Measurements from ENCODE around the gene RSU1.

RSU1 gene

DNA sequence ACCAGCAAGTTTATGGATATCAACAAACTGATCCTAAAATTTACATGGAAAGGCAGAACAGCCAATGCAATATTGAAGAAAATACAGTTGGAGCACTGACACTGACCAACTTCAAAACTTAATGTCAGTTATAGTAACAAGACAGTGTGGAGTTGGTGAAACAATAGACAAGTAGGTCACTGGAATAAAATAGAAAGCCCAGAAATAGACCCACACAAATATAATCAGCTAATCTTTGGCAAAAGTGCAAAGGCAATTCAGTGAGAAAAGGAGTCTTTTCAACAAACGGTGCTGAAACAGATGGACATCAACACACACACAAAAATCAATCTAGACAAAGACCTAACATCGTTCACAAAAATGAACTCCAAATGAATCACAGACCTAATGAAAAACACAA, 13.8 kb downstream of the RSU1 start:
- DNase-seq (ENCODE audit: low read depth) = no peak
- TF ChIP-seq, protein P1, sequence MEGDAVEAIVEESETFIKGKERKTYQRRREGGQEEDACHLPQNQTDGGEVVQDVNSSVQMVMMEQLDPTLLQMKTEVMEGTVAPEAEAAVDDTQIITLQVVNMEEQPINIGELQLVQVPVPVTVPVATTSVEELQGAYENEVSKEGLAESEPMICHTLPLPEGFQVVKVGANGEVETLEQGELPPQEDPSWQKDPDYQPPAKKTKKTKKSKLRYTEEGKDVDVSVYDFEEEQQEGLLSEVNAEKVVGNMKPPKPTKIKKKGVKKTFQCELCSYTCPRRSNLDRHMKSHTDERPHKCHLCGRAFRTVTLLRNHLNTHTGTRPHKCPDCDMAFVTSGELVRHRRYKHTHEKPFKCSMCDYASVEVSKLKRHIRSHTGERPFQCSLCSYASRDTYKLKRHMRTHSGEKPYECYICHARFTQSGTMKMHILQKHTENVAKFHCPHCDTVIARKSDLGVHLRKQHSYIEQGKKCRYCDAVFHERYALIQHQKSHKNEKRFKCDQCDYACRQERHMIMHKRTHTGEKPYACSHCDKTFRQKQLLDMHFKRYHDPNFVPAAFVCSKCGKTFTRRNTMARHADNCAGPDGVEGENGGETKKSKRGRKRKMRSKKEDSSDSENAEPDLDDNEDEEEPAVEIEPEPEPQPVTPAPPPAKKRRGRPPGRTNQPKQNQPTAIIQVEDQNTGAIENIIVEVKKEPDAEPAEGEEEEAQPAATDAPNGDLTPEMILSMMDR (conservative IDR thresholded peaks at IDR 0.05; ENCODE audit: control insufficient read depth, insufficient read depth, low read depth, low read length) = no peak

DNA sequence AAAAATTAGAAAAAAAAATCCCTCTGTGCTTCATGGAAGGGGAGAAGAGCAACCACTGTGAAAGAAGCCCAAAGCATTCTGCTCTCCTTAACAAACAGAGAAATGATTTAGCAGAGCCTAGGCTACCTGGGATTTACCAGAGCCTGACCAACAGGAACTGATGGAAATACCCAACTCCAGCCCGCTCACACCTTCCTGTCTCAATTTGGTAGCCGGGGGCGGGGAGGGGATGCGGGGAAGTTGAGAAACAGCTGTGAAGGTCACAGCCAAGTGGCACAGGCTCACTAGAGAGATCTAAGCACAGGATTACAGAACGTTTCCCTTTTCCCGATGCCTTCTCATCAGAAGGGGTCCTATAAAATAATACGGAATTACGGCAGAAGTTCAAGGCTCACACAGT, 17.6 kb downstream of the RSU1 start:
- TF ChIP-seq, protein P1 (conservative IDR thresholded peaks at IDR 0.05; ENCODE audit: control insufficient read depth, insufficient read depth, low read depth, low read length) = no peak
- DNase-seq (ENCODE audit: low read depth) = no peak
- no peak overlapping the region for H3K4me3 ChIP-seq (ENCODE audit: control insufficient read depth, low read depth, low read length)

More for the DNA sequence above, 13.8 kb downstream of the RSU1 start:
- H3K4me3 ChIP-seq (ENCODE audit: control insufficient read depth, low read depth, low read length) = no peak overlapping the region

- DNase-seq (ENCODE audit: low read depth) = no peak
- H3K4me3 ChIP-seq (ENCODE audit: control insufficient read depth, low read depth, low read length) = no peak overlapping the region
- TF ChIP-seq, protein P1 (conservative IDR thresholded peaks at IDR 0.05; ENCODE audit: control insufficient read depth, insufficient read depth, low read depth, low read length) = no peak
Observed at GRCh38 chr10:16798571-16798970, 18.7 kb downstream of the RSU1 start.

GRCh38 chr10:16795410-16796073, 21.7 kb downstream of the RSU1 start:
- TF ChIP-seq, protein P1 (conservative IDR thresholded peaks at IDR 0.05; ENCODE audit: control insufficient read depth, insufficient read depth, low read depth, low read length) = no peak
- DNase-seq (ENCODE audit: low read depth) = no peak
- H3K4me3 ChIP-seq (ENCODE audit: control insufficient read depth, low read depth, low read length) = no peak overlapping the region

- no peak overlapping the region for H3K4me3 ChIP-seq (ENCODE audit: control insufficient read depth, low read depth, low read length)
- TF ChIP-seq, protein P1 (conservative IDR thresholded peaks at IDR 0.05; ENCODE audit: control insufficient read depth, insufficient read depth, low read depth, low read length) = no peak
- no peak for DNase-seq (ENCODE audit: low read depth)
Observed at GRCh38 chr10:16794005-16794404, 23.2 kb downstream of the RSU1 start.

- no peak for DNase-seq (ENCODE audit: low read depth)
- TF ChIP-seq, protein P1 (conservative IDR thresholded peaks at IDR 0.05; ENCODE audit: control insufficient read depth, insufficient read depth, low read depth, low read length) = no peak
- H3K4me3 ChIP-seq (ENCODE audit: control insufficient read depth, low read depth, low read length) = no peak overlapping the region
Observed at GRCh38 chr10:16792675-16793074, 24.5 kb downstream of the RSU1 start.

GRCh38 chr10:16789765-16790164, 27.5 kb downstream of the RSU1 start:
- DNase-seq (ENCODE audit: low read depth) = no peak
- no peak overlapping the region for H3K4me3 ChIP-seq (ENCODE audit: control insufficient read depth, low read depth, low read length)
- TF ChIP-seq, protein P1 (conservative IDR thresholded peaks at IDR 0.05; ENCODE audit: control insufficient read depth, insufficient read depth, low read depth, low read length) = no peak

Data from fibroblast of mammary gland (primary cell).